GM12873 (cell line): ENCODE data around the gene P2RY8.

ENCODE experiments used
- CTCF ChIP-seq: IDR thresholded peaks from 2 replicates; pipeline ENCODE4 v1.5.1; 2012; ENCODE audit warnings: low read depth, mild to moderate bottlenecking, moderate library complexity, low read length, control low read depth; ENCODE audit not compliant: insufficient read depth; ENCODE audit errors: missing control alignments

The P2RY8 gene

GRCh38 chrX:1537031-1537715 lies at the start of gene P2RY8:
Gene P2RY8 (minus strand): TSS chrX:1537185. CDS start chrX:1466558, 70,627 bp downstream.
- peak; percentile 37 for TF ChIP-seq CTCF

- no peak for TF ChIP-seq CTCF
Measured at GRCh38 chrX:1584237-1585011, 47.4 kb upstream of the P2RY8 start.

- TF ChIP-seq CTCF = no peak
Measured at GRCh38 chrX:1582686-1583437, 45.9 kb upstream of the P2RY8 start.

GRCh38 chrX:1581132-1581531 lies 44.1 kb upstream of the P2RY8 start:
- TF ChIP-seq CTCF = peak; percentile 86

- no peak for TF ChIP-seq CTCF
Measured at GRCh38 chrX:1578511-1579173, 41.7 kb upstream of the P2RY8 start.

GRCh38 chrX:1577845-1578244 lies 40.9 kb upstream of the P2RY8 start:
- TF ChIP-seq CTCF = no peak
